NCI-H69 (cell line): ENCODE data around the gene CD300C.
"Not testable (repeated sequence)": the region's sequence is repeated elsewhere in the genome, so short reads cannot be mapped to it uniquely, and the experiment has no call there.

Experiments used
- DNase-seq: peaks from one replicate; lab custom pipeline; 2025; lab: John Stamatoyannopoulos, UW

The CD300C gene

DNA sequence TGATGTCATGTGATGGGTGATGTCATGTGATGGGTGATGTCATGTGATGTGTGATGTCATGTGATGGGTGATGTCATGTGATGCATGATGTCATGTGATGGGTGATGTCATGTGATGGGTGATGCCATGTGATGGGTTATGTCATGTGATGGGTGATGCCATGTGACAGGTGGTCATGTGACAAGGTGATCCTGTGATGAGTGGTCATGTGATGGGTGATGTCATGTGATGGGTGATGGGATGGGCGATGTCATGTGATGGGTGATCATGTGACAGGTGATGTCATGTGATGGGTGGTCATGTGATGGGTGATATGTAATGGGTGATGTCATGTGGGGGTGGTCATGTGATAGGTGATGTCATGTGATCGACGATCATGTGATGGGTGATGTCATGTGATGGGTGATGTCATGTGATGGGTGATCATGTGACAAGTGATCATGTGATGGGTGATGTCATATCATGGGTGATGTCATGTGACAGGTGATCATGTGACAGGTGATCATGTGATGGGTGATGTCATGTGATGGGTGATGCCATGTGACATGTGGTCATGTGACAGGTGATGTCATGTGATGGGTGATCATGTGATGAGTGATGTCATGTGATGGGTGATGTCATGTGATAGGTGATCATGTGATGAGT is 31.8 kb downstream of the CD300C start:
- peak; percentile 47 for DNase-seq

DNA sequence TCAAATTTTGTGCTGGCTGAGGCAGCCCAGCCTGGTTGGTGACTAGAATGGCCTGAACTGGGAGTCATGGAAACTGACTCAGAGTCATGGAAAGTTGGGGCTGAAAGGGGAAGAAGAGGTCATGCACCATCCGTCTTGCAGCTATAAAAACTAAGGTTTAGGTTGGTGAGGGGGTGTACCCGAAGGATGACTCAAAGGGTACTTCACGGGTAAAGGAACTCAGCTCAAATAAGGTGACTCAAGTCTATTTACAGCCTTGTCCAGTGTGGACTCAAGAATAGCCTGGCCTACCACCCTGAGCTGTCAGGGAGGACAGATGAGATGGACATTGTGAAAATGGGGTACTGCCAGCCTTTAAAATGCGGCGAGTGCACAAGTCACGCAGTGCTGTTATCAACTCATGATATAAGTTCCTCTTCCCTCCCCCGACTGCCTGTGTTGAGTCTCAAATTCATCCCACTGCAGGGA is 33.3 kb downstream of the CD300C start:
- no peak for DNase-seq

DNA sequence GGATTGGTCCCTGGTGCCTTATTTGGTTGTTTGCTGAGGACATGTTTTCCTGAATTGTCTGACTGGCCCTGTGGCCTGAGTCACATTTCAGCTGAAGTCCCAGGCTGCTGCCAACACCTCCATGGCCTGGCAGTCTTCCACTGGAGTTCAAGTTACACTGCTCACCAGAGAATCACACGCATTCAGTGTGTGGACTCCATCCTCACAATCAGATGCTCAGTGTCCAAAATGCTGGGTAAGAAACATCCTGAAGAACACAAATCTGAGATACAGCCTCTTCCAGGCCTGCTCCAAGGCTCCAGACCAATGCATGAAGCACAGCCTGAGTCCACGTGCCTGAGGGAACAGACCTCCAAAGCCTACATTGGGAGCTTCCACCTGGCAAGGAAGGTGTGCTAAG is 33.9 kb downstream of the CD300C start:
- no peak for DNase-seq

DNA sequence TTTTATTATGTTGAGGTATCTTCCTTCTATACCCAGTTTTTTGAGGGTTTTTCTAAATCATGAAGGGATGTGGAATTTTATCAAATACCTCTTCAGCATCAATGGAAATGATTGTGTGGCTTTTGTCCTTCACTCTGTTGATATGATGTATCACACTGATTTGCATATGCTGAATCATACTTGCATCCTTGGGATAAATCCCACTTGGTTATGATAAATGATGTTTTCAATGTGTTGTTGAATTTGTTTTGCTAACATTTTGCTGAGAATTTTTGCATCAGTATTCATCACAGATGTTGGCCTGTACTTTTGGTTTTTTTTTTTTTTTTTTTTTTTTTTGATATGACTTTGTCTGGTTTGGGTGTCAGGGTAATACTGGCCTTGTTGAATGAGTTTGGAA is 37.8 kb downstream of the CD300C start:
- no peak for DNase-seq

DNA sequence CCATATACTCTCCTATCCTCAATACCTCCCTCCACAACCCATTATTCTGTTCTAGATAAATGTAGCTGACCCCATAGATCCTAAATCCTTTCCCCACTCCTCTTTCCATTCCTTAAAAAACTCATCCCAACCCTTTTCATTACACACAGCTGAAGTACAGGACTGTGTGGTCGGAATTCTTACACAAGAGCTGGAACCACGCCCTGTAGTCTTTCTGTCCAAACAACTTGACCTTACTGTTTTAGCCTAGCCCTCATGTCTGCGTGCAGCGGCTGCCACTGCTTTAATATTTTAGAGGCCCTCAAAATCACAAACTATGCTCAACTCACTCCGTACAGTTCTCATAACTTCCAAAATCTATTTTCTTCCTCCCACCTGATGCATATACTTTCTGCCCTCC is 42.0 kb downstream of the CD300C start:
- not testable (repeated sequence) for DNase-seq

DNA sequence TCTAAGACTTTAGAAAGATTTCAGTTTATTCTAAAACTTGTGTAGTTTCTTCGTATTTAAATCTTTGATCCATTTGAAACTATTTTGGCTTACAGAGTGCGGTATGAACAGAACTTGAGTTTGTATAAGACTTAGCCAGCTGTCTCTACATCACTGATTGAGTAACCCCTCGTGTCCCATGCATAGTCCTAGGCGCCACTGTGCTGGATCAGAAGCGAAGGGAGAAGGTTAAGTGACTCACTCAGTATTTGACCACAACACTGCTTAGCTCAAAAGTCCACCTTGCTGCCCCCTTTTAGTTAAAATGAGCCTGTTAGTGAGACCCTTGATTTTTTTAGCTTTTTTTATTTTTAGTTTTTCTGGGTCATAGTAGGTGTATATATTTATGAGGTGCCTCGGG is 43.1 kb downstream of the CD300C start:
- DNase-seq: no peak

DNA sequence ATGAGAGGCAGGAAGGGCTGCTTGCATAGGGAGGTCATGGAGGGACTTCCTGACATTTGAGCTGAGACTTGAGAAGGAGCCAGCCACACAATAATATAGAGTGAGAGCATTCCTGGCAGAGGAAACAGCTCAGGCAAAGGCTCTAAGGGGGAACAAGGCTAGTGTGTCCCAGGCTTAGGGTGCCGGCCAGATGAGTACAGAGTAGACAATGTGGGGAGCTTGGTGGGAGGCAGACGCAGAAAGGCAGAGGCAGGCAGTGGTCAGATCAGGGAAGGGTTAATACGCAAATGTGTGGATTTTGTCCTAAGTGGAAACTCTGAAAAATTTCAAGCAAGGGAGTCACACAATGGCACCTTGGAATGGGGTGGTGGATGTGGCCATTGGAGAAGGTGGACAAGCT is 45.9 kb downstream of the CD300C start:
- DNase-seq: no peak

DNA sequence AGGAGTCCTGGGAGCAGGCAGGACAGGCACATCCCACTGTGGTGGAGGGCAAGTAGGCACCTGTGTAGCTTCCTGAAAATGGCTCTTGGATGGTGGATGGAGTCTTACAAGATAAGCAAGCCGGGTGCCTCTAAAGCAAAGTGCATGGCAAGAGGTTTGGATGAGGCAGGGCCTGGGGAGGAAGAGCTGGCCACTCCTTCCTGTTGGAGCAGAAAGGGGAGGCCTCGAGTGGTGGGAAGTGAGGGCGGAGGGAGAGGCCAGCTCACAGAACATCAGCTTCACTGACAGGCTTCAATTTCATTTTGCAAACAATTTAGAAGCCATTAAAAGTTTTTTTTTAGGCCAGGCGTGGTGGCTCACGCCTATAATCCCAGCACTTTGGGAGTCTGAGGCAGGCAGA is 48.4 kb downstream of the CD300C start:
- DNase-seq: no peak

DNA sequence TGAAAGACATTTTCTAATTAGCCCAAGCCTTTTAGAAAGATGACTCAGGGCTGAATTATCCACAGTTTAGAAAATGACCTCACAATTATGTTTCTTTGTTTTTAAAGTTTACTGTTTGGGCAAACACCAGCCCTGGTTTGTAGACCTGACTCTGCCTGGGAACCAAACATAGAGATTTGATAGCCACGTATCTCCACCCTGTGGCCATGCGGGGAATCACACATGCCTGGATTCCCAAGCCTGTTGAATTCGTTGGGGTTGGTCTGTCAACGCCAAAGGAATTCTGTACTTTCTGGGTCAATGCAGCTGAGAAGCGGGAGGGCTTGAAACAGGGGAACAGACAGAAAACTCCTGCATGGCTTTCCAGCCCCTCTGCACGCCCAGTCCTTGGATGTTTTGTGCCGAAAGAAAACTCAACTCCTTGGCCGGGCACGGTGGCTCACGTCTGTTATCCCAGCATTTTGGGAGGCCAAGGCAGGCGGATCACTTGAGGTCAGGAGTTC is 52.5 kb downstream of the CD300C start:
- peak; percentile 77 for DNase-seq

DNA sequence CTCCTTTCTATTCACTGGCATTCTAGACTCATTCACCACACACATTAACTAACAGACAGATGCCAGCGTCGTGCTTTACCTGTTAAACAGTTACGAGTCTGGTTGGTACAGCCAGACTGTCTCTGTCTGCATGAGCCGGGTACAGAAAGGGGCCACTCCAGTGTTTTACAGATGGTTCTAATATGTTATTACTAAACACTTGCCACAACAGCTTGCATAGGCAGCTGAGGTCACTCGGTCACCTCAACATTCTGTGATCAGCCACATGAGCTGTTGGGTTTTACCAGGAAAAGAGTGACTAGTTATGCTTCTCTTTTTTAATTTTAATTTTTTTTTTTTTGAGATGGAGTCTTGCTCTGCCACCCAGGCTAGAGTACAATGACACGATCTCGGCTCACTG is 54.3 kb downstream of the CD300C start:
- DNase-seq: no peak
